Spleen (tissue), 7 donors: ENCODE measurements around the gene DMWD.

ENCODE experiments used
- CTCF ChIP-seq, 11 experiments: fragments of 200-600 bp in 7 of 11; fragments of 450-650 bp in 4 of 11; sonication (generic) in 4 of 11; IDR thresholded peaks in 8 of 11; conservative IDR thresholded peaks in 3 of 11; 1 replicate in 7 of 11; 2 replicates in 4 of 11; pipeline versions ENCODE4 v1.4.0 to v1.8.0; 2016 to 2021; ENCODE audit warnings: antibody characterized with exemption in 11 of 11, inconsistent platforms in 4 of 11, mild to moderate bottlenecking in 1 of 11
- POLR2A ChIP-seq, 3 donors: fragments of 450-650 bp; IDR thresholded peaks; one replicate each; pipeline ENCODE4 v1.5.1; 2017; ENCODE audit warnings: antibody characterized with exemption in 3 of 3, mild to moderate bottlenecking in 1 of 3
- POLR2AphosphoS5 ChIP-seq, 3 donors: sonication (generic); formaldehyde crosslinking; IDR thresholded peaks; one replicate each; pipeline ENCODE4 v1.5.1; 2017; ENCODE audit warnings: antibody characterized with exemption in 3 of 3
- donor health status: DM: no; HTN: no; CAD: no; lungs with moderate emphysema.
- donor health status: DM: no; HTN: no; CAD: no.
- donor health status: DM: no; HTN: no; CAD: no.

- TF ChIP-seq CTCF (IDR thresholded peaks at IDR 0.05 in 8 of 11, conservative IDR thresholded peaks at IDR 0.05 in 3 of 11) (no peak), POLR2A (IDR thresholded peaks at IDR 0.05) (no peak), POLR2AphosphoS5 (IDR thresholded peaks at IDR 0.05) (no peak)
These were observed 28.2 kb downstream of the DMWD start for GRCh38 chr19:45764475-45764874.
